H9 (cell line): ENCODE results near the gene GNB1L. TPM values are rescaled to one million over a fixed set of nuclear protein-coding genes. Genes with fewer than 3 reads are reported as not detected.

Source experiments
- DNase-seq: peaks from one replicate; pipeline ENCODE4 v3.0.0-alpha.2; 2017
- H2AFZ ChIP-seq: one replicate; pipeline ENCODE4 v1.6.1; 2013; ENCODE audit warnings: mild to moderate bottlenecking, low read length, control low read depth, moderate library complexity
- H2AK5ac ChIP-seq: 2 replicates; pipeline ENCODE4 v1.6.1; 2013; ENCODE audit warnings: low read length, control low read depth, mixed read lengths; ENCODE audit not compliant: insufficient read length
- H2BK120ac ChIP-seq: one replicate; pipeline ENCODE4 v1.6.1; 2013; ENCODE audit warnings: low read depth, mild to moderate bottlenecking, low read length, control low read depth, inconsistent platforms; ENCODE audit not compliant: poor library complexity, severe bottlenecking
- H2BK12ac ChIP-seq: 2 replicates; pipeline ENCODE4 v1.6.1; 2013; ENCODE audit warnings: low read length, control low read depth, mixed read lengths, low read depth; ENCODE audit not compliant: insufficient read length
- H2BK15ac ChIP-seq: 2 replicates; pipeline ENCODE4 v1.6.1; 2013; ENCODE audit warnings: low read depth, low read length, control low read depth
- H2BK20ac ChIP-seq: one replicate; pipeline ENCODE4 v1.6.1; 2013; ENCODE audit warnings: low read depth, mild to moderate bottlenecking, low read length, control low read depth, inconsistent platforms; ENCODE audit not compliant: poor library complexity, severe bottlenecking
- H2BK5ac ChIP-seq: 2 replicates; pipeline ENCODE4 v1.6.1; 2013; ENCODE audit warnings: low read length, control low read depth, mixed read lengths; ENCODE audit not compliant: insufficient read length
- H3K14ac ChIP-seq: 2 replicates; pipeline ENCODE4 v1.6.1; 2013; ENCODE audit warnings: low read length, control low read depth; ENCODE audit not compliant: insufficient read depth
- H3K18ac ChIP-seq: 2 replicates; pipeline ENCODE4 v1.6.1; 2013; ENCODE audit warnings: low read depth, mild to moderate bottlenecking, mixed read lengths, low read length, control low read depth; ENCODE audit not compliant: insufficient read length
- H3K23ac ChIP-seq: 2 replicates; pipeline ENCODE4 v1.6.1; 2013; ENCODE audit warnings: low read length, control low read depth, mixed read lengths, low read depth; ENCODE audit not compliant: insufficient read length
- H3K23me2 ChIP-seq: 2 replicates; pipeline ENCODE4 v1.6.1; 2013; ENCODE audit warnings: low read depth, mild to moderate bottlenecking, mixed read lengths, low read length, control low read depth; ENCODE audit not compliant: insufficient read length, poor library complexity, severe bottlenecking
- H3K27ac ChIP-seq: 2 replicates; pipeline ENCODE4 v1.5.1; 2013; ENCODE audit warnings: low read length, control low read depth, mixed read lengths, low read depth; ENCODE audit not compliant: insufficient read length
- H3K27me3 ChIP-seq: 2 replicates; pipeline ENCODE4 v1.6.1; 2013; ENCODE audit warnings: low read length, control low read depth, inconsistent platforms; ENCODE audit not compliant: insufficient read depth
- H3K4ac ChIP-seq: 2 replicates; pipeline ENCODE4 v1.6.1; 2013; ENCODE audit warnings: low read depth, mild to moderate bottlenecking, control low read depth, inconsistent platforms, low read length, moderate library complexity
- H3K4me1 ChIP-seq: 2 replicates; pipeline ENCODE4 v1.6.1; 2013; ENCODE audit warnings: low read length, control low read depth, inconsistent platforms; ENCODE audit not compliant: insufficient read depth
- H3K4me2 ChIP-seq: 2 replicates; pipeline ENCODE4 v1.6.1; 2013; ENCODE audit warnings: low read length, control low read depth, mixed read lengths; ENCODE audit not compliant: insufficient read length, insufficient read depth
- H3K56ac ChIP-seq: 2 replicates; pipeline ENCODE4 v1.6.1; 2013; ENCODE audit warnings: low read depth, mild to moderate bottlenecking, mixed read lengths, low read length, control low read depth; ENCODE audit not compliant: insufficient read length
- H3K79me1 ChIP-seq: 2 replicates; pipeline ENCODE4 v1.6.1; 2013; ENCODE audit warnings: low read depth, mild to moderate bottlenecking, moderate library complexity, low read length, control low read depth, inconsistent platforms; ENCODE audit not compliant: insufficient read depth, poor library complexity, severe bottlenecking
- H3K79me2 ChIP-seq: 2 replicates; pipeline ENCODE4 v1.6.1; 2013; ENCODE audit warnings: low read length, control low read depth, inconsistent platforms; ENCODE audit not compliant: insufficient read depth
- H3K9ac ChIP-seq: 2 replicates; pipeline ENCODE4 v1.6.1; 2013; ENCODE audit warnings: low read length, control low read depth, mixed read lengths; ENCODE audit not compliant: insufficient read length; ENCODE audit errors: extremely low read depth
- H3K9me3 ChIP-seq: one replicate; pipeline ENCODE4 v1.6.1; 2013; ENCODE audit warnings: low read depth, low read length, inconsistent platforms; ENCODE audit not compliant: control insufficient read depth
- H3T11ph ChIP-seq: one replicate; pipeline ENCODE4 v1.6.1; 2013; ENCODE audit warnings: mild to moderate bottlenecking, low read length, control low read depth, inconsistent platforms
- H4K20me1 ChIP-seq: one replicate; pipeline ENCODE4 v1.6.1; 2013; ENCODE audit not compliant: control insufficient read depth, insufficient read length, insufficient read depth
- H4K5ac ChIP-seq: 2 replicates; pipeline ENCODE4 v1.6.1; 2013; ENCODE audit warnings: low read depth, mild to moderate bottlenecking, mixed read lengths, low read length, control low read depth; ENCODE audit not compliant: insufficient read length
- H4K8ac ChIP-seq: replicated peaks from 2 replicates; pipeline ENCODE4 v1.6.1; 2013; ENCODE audit warnings: low read length, control low read depth, mixed read lengths, low read depth; ENCODE audit not compliant: insufficient read length
- H4K91ac ChIP-seq: 2 replicates; pipeline ENCODE4 v1.6.1; 2013; ENCODE audit warnings: low read depth, mild to moderate bottlenecking, moderate library complexity, mixed read lengths, low read length, control low read depth; ENCODE audit not compliant: insufficient read length
- H3K27ac Mint-ChIP-seq, 3 experiments: 2 replicates in 2 of 3; 3 replicates in 1 of 3; pipeline ENCODE4 v1.8.0; 2020 to 2021; ENCODE audit warnings: mixed read lengths in 3 of 3, mild to moderate bottlenecking in 1 of 3, moderate library complexity in 1 of 3
- H3K27me3 Mint-ChIP-seq: 2 replicates; pipeline ENCODE4 v1.8.0; 2021; ENCODE audit warnings: low read depth, mild to moderate bottlenecking, moderate library complexity, mixed read lengths
- H3K36me3 Mint-ChIP-seq, 3 experiments: 2 replicates in 2 of 3; 3 replicates in 1 of 3; pipeline ENCODE4 v1.8.0; 2020 to 2021; ENCODE audit warnings: low read depth in 3 of 3, mixed read lengths in 3 of 3; ENCODE audit not compliant: insufficient read depth in 1 of 3
- H3K4me1 Mint-ChIP-seq, 2 experiments: 2 replicates each; pipeline ENCODE4 v1.8.0; 2020; ENCODE audit warnings: mixed read lengths in 2 of 2
- H3K4me3 Mint-ChIP-seq, 2 experiments: 2 replicates in 1 of 2; 3 replicates in 1 of 2; pipeline ENCODE4 v1.8.0; 2020 to 2021; ENCODE audit warnings: mild to moderate bottlenecking in 2 of 2, mixed read lengths in 2 of 2, moderate library complexity in 1 of 2
- H3K9me3 Mint-ChIP-seq, 2 experiments: 2 replicates in 1 of 2; 3 replicates in 1 of 2; pipeline ENCODE4 v1.8.0; 2020; ENCODE audit warnings: mild to moderate bottlenecking in 2 of 2, mixed read lengths in 2 of 2, moderate library complexity in 1 of 2
- WGBS: extraction: QIAGEN DNeasy Blood & Tissue Kit; methylation state at CpG from one replicate; pipeline ENCODE4 v1.1.7; 2013; ENCODE audit warnings: missing lambda C conversion rate, low lambda C conversion rate, mixed read lengths; ENCODE audit not compliant: insufficient read length; ENCODE audit errors: extremely low coverage; 5-methylcytosine and 5-hydroxymethylcytosine counted together
- total RNA-seq: library from RNA; stranded (reverse); gene quantifications from 2 replicates; pipeline ENCODE4 v1.2.1, GENCODE V29; 2021
- TF ChIP-seq, protein P1 (sequence below): fragments of 200-600 bp; sonication (generic); conservative IDR thresholded peaks from 3 replicates; pipeline ENCODE4 v1.8.0; 2021; ENCODE audit warnings: antibody characterized with exemption, mild to moderate bottlenecking

The GNB1L gene
- total RNA-seq, 1 experiment from 2014 or later: 22.4 TPM

DNA sequence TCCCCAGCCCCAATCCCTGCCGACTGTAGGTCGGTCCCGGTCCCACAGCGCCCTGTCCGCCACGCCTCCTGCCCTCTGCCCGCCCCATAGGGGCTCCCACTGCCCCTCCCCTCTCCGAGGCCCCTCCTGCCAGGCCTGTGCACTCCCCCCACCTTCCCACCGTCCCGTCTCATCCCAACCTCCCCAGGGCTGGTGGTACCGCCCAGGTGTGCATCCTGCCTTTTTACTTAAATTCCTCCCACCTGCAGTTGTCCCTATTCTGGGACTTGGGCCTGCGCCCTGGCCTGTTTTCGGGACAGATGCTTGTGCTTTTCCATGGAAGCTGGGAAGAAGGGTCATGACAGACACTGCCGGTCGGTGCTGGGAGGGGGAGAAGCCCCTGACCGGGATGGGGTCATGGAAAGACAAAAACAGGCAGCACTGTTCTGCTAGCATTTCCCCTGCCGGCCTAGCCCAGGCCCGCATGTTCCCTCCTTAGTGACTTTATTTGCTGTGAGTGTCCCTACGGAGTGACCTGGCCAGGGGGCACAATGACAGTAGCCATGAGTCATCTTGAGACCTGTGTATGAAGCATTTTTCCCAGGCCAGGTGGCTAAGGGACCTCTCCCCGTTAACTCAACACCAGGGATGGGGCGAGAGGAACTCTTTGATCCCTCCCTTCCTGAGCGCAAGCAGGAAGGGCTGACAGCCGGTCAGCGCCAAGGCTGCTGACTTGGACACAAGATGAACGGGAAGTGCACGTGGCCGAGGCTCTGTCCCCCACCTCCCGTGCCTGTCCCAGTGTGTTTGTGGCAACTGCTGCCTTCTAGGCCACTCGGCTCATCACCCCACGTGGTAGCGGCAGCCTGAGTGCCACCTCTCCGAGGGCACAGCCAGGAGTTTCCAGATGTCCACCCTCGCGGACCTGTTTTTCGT lies 87.0 kb downstream of the GNB1L start:
- H4K20me1 ChIP-seq: no peaks in the 10 kb centered on the region
- H3K79me2 ChIP-seq: no peaks in the 10 kb centered on the region
- peak; percentile 68 for DNase-seq
- no peak overlapping the region for H3K23ac ChIP-seq
- no peak overlapping the region for H2AFZ ChIP-seq
- H3K14ac ChIP-seq: no peak overlapping the region; the same call in 1 of the 2 replicates
- H3K4me2 ChIP-seq: peak overlapping the region; percentile 55
- no peak overlapping the region for H3T11ph ChIP-seq
- no peaks in the 10 kb centered on the region for H3K9me3 ChIP-seq
- no peak overlapping the region for H2BK120ac ChIP-seq
- no CpG with 5 or more reads among the region's 35 CpGs for WGBS
- Mint-ChIP-seq H3K27ac (no peak overlapping the region), H3K4me1 (peaks cover 3 to 31% of the 10 kb centered on the region in 2 experiments), H3K27me3 (peaks cover 94% of the 10 kb centered on the region), H3K36me3 (no peaks in the 10 kb centered on the region), H3K4me3 (peak overlapping the region in 1 of 2 experiments; percentile 68; a peak in 3 of 5 replicates), H3K9me3 (peaks cover 0 to 3% of the 10 kb centered on the region in 2 experiments; a peak in 1 of 5 replicates)
- H3K56ac ChIP-seq: no peak overlapping the region
- no peak overlapping the region for H4K5ac ChIP-seq
- TF ChIP-seq, protein P1, sequence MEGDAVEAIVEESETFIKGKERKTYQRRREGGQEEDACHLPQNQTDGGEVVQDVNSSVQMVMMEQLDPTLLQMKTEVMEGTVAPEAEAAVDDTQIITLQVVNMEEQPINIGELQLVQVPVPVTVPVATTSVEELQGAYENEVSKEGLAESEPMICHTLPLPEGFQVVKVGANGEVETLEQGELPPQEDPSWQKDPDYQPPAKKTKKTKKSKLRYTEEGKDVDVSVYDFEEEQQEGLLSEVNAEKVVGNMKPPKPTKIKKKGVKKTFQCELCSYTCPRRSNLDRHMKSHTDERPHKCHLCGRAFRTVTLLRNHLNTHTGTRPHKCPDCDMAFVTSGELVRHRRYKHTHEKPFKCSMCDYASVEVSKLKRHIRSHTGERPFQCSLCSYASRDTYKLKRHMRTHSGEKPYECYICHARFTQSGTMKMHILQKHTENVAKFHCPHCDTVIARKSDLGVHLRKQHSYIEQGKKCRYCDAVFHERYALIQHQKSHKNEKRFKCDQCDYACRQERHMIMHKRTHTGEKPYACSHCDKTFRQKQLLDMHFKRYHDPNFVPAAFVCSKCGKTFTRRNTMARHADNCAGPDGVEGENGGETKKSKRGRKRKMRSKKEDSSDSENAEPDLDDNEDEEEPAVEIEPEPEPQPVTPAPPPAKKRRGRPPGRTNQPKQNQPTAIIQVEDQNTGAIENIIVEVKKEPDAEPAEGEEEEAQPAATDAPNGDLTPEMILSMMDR: no peak
- H3K23me2 ChIP-seq: peaks cover 4% of the 10 kb centered on the region
- H3K79me1 ChIP-seq: no peaks in the 10 kb centered on the region
- H3K27me3 ChIP-seq: peaks cover 56% of the 10 kb centered on the region
- no peak overlapping the region for H3K18ac ChIP-seq
- H2BK12ac ChIP-seq: no peak overlapping the region
- H3K4me1 ChIP-seq: peaks cover 4% of the 10 kb centered on the region; the same call in 1 of the 2 replicates
- H4K8ac ChIP-seq: no peak overlapping the region
- no peak overlapping the region for H3K4ac ChIP-seq
- H2BK5ac ChIP-seq: no peak overlapping the region
- no peak overlapping the region for H3K27ac ChIP-seq
- H3K9ac ChIP-seq: no peak overlapping the region
- no peak overlapping the region for H4K91ac ChIP-seq
- no peak overlapping the region for H2BK20ac ChIP-seq
- H2BK15ac ChIP-seq: no peak overlapping the region
- no peak overlapping the region for H2AK5ac ChIP-seq
